ENCODE results near the gene EIF5. TPM values are rescaled to one million over a fixed set of nuclear protein-coding genes. Genes with fewer than 3 reads are reported as not detected.

Gene EIF5
- total RNA-seq, 1 donor from 2014 or later, result 330 TPM

GRCh38 chr14:103372552-103373304 lies 38.7 kb downstream of the EIF5 start:
- Mint-ChIP-seq H3K27me3 (ENCODE audit: low read depth, unreplicated experiment) (peaks cover 2% of the 10 kb centered on the region), H3K27ac (ENCODE audit: unreplicated experiment) (peak overlapping the region; percentile 94), H3K9me3 (ENCODE audit: unreplicated experiment) (peaks cover 4% of the 10 kb centered on the region), H3K4me1 (ENCODE audit: low read depth, unreplicated experiment) (peaks cover 16% of the 10 kb centered on the region), H3K4me3 (ENCODE audit: unreplicated experiment) (peak overlapping the region; percentile 69), H3K36me3 (ENCODE audit: low read depth, unreplicated experiment) (no peaks in the 10 kb centered on the region)
- Histone ChIP-seq H3K4me3 (ENCODE audit: insufficient read depth, low read depth, low read length) (no peak overlapping the region), H3K36me3 (ENCODE audit: insufficient read depth, low read length) (no peaks in the 10 kb centered on the region), H3K27ac (ENCODE audit: low read depth, low read length) (peak overlapping the region; percentile 74), H3K4me1 (ENCODE audit: insufficient read depth, low read length) (peaks cover 12% of the 10 kb centered on the region), H4K20me1 (ENCODE audit: insufficient read depth, low read length) (no peaks in the 10 kb centered on the region), H3K27me3 (ENCODE audit: insufficient read depth, low read length) (no peaks in the 10 kb centered on the region), H3K9me3 (ENCODE audit: insufficient read depth, low read depth, low read length) (no peaks in the 10 kb centered on the region), H2AFZ (ENCODE audit: low read depth, low read length) (peak overlapping the region; percentile 57), H3K9ac (ENCODE audit: low read length) (peak overlapping the region; percentile 9), H3K4me2 (ENCODE audit: low read length) (peak overlapping the region; percentile 56), H3K79me2 (ENCODE audit: insufficient read depth, low read length) (no peaks in the 10 kb centered on the region)
- DNase-seq (ENCODE audit: low read depth) (peak; percentile 87), FAIRE-seq (peak; percentile 89)
- TF ChIP-seq EZH2 (IDR thresholded peaks at IDR 0.05; ENCODE audit: insufficient read depth, low read length) (no peak), CTCF (IDR thresholded peaks at IDR 0.05; ENCODE audit: insufficient read depth, low read depth, low read length) (no peak)

GRCh38 chr14:103374121-103374520 lies 40.1 kb downstream of the EIF5 start:
- Mint-ChIP-seq H3K27ac (ENCODE audit: unreplicated experiment) (no peak overlapping the region), H3K36me3 (ENCODE audit: low read depth, unreplicated experiment) (no peaks in the 10 kb centered on the region), H3K4me3 (ENCODE audit: unreplicated experiment) (no peak overlapping the region), H3K27me3 (ENCODE audit: low read depth, unreplicated experiment) (peaks cover 8% of the 10 kb centered on the region), H3K4me1 (ENCODE audit: low read depth, unreplicated experiment) (peaks cover 16% of the 10 kb centered on the region), H3K9me3 (ENCODE audit: unreplicated experiment) (peaks cover 4% of the 10 kb centered on the region)
- Histone ChIP-seq H3K4me3 (ENCODE audit: insufficient read depth, low read depth, low read length) (no peak overlapping the region), H3K36me3 (ENCODE audit: insufficient read depth, low read length) (no peaks in the 10 kb centered on the region), H3K27ac (ENCODE audit: low read depth, low read length) (no peak overlapping the region), H2AFZ (ENCODE audit: low read depth, low read length) (no peak overlapping the region), H3K27me3 (ENCODE audit: insufficient read depth, low read length) (no peaks in the 10 kb centered on the region), H4K20me1 (ENCODE audit: insufficient read depth, low read length) (no peaks in the 10 kb centered on the region), H3K79me2 (ENCODE audit: insufficient read depth, low read length) (no peaks in the 10 kb centered on the region), H3K4me1 (ENCODE audit: insufficient read depth, low read length) (peaks cover 12% of the 10 kb centered on the region), H3K9me3 (ENCODE audit: insufficient read depth, low read depth, low read length) (no peaks in the 10 kb centered on the region), H3K4me2 (ENCODE audit: low read length) (no peak overlapping the region), H3K9ac (ENCODE audit: low read length) (no peak overlapping the region)
- TF ChIP-seq EZH2 (IDR thresholded peaks at IDR 0.05; ENCODE audit: insufficient read depth, low read length), result no peak
- no peak for TF ChIP-seq CTCF (IDR thresholded peaks at IDR 0.05; ENCODE audit: insufficient read depth, low read depth, low read length)
- FAIRE-seq (no peak), DNase-seq (ENCODE audit: low read depth) (no peak)

GRCh38 chr14:103377522-103378037 lies 43.5 kb downstream of the EIF5 start:
- Mint-ChIP-seq H3K4me3 (ENCODE audit: unreplicated experiment) (no peak overlapping the region), H3K4me1 (ENCODE audit: low read depth, unreplicated experiment) (peaks cover 15% of the 10 kb centered on the region), H3K27me3 (ENCODE audit: low read depth, unreplicated experiment) (peaks cover 8% of the 10 kb centered on the region), H3K27ac (ENCODE audit: unreplicated experiment) (no peak overlapping the region), H3K9me3 (ENCODE audit: unreplicated experiment) (peaks cover 7% of the 10 kb centered on the region), H3K36me3 (ENCODE audit: low read depth, unreplicated experiment) (peaks cover 1% of the 10 kb centered on the region)
- TF ChIP-seq CTCF (IDR thresholded peaks at IDR 0.05; ENCODE audit: insufficient read depth, low read depth, low read length) (no peak), EZH2 (IDR thresholded peaks at IDR 0.05; ENCODE audit: insufficient read depth, low read length) (no peak)
- Histone ChIP-seq H3K79me2 (ENCODE audit: insufficient read depth, low read length) (no peaks in the 10 kb centered on the region), H3K4me2 (ENCODE audit: low read length) (no peak overlapping the region), H2AFZ (ENCODE audit: low read depth, low read length) (no peak overlapping the region), H3K4me3 (ENCODE audit: insufficient read depth, low read depth, low read length) (no peak overlapping the region), H3K36me3 (ENCODE audit: insufficient read depth, low read length) (no peaks in the 10 kb centered on the region), H3K4me1 (ENCODE audit: insufficient read depth, low read length) (peaks cover 8% of the 10 kb centered on the region), H3K27me3 (ENCODE audit: insufficient read depth, low read length) (no peaks in the 10 kb centered on the region), H4K20me1 (ENCODE audit: insufficient read depth, low read length) (no peaks in the 10 kb centered on the region), H3K9me3 (ENCODE audit: insufficient read depth, low read depth, low read length) (no peaks in the 10 kb centered on the region), H3K9ac (ENCODE audit: low read length) (no peak overlapping the region), H3K27ac (ENCODE audit: low read depth, low read length) (no peak overlapping the region)
- no peak for DNase-seq (ENCODE audit: low read depth)
- no peak for FAIRE-seq

All from astrocyte (in vitro differentiated cells and primary cell).